GM21367 (cell line): Measurements from ENCODE around the gene DPH7.
A peak's percentile ranks its signal among the peaks of the same experiment; 100 is the strongest.
"Not testable (repeated sequence)": the region's sequence is repeated elsewhere in the genome, so short reads cannot be mapped to it uniquely, and the experiment has no call there.

Source experiments
- ATAC-seq: cut with Tn5 transposase; IDR thresholded peaks from one replicate; pipeline ENCODE4 v1.9.1; 2021; ENCODE audit not compliant: unreplicated experiment

DPH7 gene

DNA sequence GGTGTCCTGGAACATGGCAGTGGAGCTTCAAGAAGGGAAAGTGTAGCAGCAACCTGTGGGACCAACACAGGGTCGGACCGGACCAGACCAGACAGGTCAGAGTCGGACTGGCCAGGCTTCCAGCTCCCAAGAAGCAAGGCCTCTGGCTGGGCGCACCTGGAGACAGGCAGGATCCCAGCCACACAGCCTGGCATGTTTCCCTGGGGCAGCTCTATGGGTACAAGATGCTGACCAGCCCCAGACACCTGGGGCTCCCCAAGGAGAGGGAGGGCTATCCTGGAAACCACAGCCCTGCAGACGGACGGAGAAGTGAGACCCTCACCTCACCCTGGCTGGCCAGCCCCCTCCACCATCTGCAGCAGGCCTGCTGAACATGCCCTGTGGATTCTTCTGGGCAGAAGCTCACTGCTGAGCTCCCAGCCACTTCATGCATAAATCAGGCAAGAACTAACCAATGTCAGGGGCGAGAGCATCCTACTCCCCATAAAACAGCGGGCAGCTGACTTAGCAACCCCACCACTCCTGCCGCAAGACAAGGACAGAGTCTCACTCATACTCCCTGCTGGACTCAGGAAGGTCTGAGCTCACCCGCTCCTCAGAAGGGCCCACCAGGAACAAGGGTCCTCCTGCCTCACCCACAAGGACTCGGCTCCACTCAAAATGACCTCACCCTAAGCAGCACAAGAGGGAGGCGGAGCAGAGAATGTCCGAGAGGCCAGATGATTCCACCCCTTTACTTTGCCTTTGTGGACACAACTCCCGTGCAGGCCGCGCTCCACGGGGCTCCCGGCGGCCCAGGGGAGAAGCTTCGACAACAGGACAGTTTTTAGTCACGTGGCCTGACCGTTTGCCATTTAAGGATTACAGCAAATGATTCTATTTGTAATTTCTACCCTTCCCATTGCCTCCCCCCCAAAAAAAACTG, 2.9 kb upstream of the DPH7 start:
- no peak for ATAC-seq

DNA sequence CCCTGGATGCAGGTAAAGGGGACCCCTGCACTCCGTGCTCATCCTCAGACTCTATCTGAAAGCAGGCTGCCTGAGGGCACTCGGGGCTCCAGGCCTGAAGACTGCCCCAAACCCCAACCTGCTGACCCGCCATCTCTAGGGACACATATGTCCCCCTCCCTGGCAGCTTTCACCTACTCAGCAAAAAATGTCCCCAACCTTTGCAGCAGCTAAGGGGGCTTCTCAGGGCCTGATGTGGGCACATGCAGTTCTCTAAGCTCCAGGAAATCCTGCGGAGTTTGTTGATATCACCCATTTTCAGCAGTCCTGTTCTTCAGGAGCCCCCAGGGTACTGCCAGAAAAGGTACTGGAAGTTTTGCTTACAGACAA, 2.2 kb upstream of the DPH7 start:
- no peak for ATAC-seq

DNA sequence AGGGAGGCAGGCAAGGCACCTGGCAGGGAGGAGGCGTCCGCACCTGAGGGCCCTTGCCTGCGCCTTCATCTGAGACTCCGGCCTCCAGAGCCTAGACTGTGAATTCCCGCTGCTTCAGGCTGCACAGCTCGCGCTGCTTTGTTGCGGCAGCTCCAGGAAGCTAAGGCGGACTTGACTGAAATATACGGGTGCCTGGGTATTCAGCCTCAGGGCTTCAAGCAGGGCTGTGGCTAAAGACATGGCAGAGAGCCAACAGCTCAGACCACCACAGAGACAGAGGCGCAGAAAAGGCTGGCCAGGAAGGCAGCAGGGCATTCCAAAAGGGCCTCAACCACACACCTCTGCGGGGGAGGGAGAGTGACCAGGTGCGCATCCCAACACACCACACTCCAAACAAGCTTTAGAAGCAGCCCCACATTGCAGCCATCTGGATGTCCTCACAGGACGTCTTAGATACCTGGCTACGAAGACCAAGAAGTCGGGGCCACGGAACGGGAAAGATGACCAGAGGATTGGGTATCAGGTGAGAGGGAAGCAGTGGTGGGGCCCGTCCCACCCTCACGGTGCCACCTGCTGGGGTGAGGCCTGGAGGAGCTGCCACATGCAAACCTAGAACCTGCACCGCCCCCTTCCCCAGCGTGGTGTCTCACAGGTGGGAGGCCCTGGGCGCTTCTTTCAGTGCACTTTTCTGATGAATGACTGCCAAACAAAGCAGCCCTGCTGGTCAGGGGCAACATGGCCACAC, 1.7 kb upstream of the DPH7 start:
- no peak for ATAC-seq

DNA sequence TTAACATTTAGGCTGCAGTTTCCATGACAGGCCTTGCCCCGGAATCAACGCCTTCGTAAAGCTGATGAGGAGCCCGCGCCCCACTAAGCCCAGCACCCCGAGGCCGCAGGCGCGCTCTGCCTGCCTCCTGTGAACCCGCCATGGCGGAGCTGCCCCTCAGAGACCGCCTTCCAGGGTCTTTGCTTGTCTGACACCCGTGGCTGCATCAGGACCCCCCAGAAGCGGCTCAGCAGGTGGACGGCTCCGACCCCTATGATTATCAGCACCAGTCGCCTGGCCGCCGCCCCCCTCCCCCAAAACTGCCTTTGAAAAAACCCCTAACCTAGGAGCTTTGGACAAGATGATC, 507 bp upstream of the DPH7 start:
- ATAC-seq: no peak

DNA sequence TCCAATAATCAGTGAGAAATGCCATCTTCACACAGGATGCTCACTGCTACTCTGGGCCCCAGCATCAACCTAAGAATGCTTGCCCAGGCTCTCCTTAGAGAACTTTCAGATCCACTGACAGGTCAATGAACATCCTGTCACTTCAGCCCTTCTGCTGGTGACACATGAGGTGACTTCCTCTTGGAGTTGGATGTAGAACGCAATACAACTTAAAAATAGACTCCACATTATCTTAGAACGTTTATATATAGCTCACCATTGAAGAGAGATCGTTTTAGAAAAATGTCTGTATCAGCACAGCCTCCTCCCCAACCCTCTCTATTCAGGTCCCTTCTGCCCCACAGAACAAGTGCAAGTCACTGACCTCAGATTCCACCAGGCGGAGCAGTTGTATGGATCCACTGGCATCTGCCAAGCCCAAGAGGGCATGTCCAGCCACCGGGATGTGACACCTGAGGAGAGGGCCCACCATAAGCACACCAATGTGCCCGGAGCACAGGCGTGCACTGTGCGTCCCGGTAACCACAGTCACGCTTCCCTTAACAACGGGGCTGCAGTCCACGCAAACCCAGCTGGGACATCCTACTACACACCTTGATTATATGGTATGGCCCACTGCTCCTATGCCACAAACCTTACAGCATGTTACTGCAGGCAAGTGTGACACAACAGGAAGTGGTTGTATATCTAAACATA, 2.9 kb downstream of the DPH7 start:
- ATAC-seq: no peak

DNA sequence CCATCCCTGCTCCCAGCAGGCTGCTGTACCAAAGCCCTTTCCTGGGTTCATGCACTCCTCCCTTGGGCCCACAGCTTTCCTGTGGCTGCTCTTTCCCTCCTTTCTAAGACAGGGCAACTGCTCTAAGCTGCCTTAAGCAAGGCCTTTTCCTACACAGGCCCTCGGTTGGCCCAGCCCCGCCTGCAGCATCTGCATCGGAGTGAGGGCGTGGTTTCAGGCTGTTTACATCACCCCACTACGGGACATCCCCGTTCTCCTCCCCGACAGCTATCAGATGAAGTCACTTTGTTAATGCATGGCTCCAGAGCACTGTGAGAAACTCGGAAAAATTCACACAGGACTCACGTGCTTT, 3.4 kb downstream of the DPH7 start:
- no peak for ATAC-seq

DNA sequence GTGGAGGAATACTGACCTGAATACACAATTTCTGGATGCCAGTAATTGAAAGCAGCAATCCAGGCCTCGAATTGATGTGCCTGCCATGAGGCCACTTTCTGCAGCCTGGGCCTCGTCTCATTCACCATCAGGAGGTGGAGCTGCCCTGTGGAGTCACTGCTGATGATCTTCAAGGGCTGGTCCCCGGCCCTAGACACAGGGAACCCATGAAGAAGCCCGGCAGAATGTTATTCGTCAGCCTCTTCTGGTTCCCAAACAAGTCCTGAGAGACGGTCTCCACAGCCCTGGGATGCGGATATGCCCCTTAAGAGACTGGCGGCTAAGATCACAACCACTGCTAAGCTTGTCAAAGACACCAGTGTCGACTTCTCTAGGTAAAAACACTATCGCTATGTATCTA, 4.5 kb downstream of the DPH7 start:
- ATAC-seq: no peak

DNA sequence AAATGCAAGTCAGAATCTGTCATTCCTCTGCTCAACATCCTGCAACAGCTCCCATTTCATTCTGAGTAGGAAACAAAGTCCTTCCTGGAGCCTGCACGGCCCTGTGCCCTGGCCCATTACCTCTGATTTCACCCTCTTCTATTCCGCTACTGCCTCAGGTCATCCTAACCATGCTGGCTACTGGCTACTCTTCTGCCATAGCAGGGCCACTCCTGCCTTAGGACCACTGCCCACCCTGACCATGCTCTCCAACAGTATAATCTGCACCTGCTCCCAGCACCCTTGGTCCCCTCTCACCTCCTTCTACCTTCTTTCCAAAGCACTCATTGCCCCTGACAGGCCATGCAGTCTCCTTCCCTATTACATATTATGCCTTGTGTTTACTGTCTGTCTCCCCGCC, 8.2 kb downstream of the DPH7 start:
- ATAC-seq: no peak

DNA sequence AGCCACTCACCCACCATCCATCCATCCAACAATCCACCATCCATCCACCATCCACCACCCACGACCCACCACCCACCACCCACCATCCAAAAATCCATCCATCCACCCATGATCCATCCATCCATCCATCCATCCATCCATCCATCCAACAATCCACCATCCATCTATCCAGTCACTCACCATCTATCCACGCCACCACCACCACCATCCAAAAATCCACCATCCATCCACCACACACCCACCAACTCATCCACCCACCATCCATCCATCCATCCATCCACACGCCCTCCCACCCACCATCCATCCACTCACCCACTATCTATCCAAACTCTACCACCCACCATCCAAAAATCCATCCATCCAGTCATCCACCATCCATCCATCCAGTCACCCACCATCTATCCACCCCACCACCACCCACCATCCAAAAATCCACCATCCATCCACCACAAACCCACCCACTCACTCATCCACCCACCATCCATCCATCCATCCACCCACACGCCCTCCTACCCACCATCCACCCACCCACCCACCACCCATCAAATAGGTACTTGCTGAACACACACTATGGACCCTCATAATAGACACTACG, 9.0 kb downstream of the DPH7 start:
- no peak for ATAC-seq

DNA sequence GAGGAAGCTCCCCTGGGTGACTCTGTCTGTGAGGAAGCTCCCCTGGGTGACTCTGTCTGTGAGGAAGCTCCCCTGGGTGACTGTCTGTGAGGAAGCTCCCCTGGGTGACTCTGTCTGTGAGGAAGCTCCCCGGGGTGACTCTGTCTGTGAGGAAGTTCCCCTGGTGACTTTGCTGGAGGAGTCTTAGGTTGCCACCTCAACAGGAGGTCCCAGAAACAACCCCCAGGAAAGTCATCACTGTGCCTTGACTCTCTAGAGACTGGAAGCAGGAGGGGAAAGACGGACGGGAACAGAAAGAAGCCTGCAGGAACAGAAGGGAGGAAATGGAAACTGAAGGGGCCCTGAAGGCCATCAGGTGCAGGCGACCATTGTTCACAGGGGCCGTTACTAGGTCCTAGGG, 10.3 kb downstream of the DPH7 start:
- not testable (repeated sequence) for ATAC-seq

DNA sequence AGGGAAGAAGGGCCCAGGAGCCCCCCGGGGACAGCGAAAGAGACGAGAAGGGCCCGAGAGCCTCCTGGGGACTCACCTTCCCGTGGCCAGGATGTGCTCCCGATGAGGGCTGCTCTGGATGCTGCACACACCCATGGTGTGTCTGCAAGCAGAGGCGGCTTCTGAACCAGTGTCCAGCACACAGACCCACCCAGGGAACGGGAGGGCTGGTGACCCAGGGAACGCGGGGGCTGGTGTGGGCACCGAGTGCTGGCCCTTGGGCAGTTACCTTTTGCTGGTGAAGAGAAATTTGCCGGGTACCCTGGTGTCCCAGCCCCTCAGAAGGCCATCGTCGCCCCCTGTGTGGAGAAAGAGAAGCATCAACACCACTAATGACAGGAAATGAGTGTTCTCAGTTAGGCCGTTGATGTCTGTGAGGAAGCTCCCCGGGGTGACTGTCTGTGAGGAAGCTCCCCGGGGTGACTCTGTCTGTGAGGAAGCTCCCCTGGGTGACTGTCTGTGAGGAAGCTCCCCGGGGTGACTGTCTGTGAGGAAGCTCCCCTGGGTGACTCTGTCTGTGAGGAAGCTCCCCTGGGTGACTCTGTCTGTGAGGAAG, 13.8 kb downstream of the DPH7 start:
- no peak for ATAC-seq

DNA sequence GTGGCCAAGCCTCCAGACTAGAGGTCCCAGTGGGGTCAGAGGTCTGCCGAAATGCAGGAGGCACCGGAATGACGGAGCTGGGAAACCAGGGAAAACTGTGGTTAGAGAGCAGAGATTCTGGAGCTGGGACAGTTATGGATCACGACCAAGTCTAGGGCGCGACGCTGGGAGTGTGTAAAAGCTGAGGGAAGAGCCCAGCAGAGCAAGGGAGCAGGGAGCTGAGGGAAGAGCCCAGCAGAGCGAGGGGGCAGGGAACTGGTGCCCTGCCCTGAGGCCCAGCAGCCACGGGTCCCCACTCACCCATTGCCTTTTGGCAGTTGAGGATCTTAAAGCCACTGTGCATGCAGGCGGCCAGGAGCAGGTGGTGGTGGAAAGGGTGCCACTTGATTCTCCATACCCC, 14.6 kb downstream of the DPH7 start:
- no peak for ATAC-seq

DNA sequence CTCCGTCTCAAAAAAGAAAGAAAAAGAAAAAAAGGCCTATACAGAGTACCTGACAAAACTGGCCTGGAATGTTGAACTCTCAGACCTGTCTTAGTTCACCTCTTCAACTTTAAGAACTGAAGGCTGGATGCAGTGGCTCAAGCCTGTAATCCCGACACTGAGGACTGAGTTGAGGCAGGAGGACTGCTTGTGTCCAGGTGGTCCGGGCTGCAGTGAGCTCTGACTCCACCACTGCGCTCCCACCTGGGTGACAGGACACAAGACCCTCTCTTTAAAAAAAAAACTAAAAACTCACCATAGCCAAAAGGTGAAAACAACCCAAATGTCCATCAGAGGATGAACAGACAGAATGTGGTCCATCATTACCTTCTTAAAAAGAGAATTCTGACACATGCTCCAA, 20.6 kb downstream of the DPH7 start:
- no peak for ATAC-seq

DNA sequence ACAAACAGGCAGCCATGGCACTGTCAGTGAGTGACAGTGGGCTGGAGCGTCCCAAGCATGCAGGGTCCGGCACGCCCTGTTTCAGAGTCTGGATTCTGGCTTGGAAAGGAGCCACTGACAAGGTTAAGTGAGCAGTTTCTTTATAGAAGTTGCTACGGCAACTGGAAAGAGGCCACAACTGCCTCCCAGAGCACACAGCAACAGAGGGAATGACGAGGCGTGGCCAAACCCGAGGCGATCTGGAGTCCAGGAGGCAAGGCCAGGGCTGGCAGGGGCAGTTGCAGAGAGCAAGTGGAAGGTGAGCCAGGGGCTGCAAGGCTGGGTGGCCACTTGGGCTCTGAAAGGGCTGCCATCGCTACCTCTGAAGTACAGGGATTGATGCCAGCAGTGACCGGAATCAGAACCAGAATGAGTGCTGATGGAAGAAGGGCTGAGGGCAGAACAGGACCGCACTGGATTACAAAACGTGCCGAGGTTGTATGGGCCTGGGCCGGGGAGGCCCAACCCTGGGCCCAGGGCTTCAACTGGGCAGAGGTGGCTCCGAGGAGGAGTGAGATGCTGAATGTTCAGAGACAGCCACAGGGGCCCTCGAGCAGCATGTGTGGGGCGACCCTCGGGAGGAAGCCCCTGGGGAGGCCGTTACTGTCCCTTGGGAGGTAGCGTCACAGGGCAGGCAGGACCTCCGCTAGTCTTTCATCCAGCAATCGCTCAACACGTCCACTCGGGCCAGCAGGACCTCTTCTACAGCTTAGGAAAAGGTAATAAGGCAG, 22.5 kb downstream of the DPH7 start:
- no peak for ATAC-seq

DNA sequence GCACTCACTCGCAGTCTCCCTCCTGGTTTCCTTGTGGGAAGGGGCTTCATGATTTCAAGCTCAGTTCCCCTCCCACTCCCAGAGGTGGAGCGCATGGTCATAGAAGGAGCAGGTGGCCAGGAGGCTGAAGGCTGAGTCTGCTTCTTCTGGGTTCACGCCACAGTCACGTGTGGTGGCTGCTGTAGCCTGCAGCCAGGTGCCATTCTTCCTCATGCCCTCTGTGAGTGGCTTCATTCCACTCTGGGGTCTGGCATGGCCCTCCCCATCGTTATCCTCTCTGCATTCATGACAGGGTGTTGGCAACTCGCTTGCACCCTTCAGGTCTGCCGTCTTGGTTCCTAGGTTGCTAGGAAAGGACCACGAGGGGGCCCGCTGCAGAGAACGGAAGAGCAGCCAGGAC, 23.5 kb downstream of the DPH7 start:
- no peak for ATAC-seq

DNA sequence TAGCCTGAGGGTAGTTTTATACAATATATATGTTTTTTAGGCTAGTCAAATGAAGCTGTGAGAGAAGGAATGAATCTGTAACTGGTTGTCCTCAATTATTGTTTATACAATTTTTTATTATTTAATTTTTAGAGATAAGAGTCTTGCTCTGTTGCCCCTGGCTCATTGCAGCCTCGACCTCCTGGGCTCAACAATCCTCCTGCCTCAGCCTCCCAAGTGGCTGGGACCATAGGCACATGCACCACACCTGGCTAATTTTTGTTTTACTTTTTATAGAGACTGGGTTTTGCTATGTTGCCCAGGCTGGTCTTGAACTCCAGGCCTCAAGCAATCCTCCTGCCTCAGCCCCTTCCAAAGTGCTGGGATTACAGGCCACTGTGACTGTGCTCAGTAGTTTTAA, 24.4 kb downstream of the DPH7 start:
- no peak for ATAC-seq

DNA sequence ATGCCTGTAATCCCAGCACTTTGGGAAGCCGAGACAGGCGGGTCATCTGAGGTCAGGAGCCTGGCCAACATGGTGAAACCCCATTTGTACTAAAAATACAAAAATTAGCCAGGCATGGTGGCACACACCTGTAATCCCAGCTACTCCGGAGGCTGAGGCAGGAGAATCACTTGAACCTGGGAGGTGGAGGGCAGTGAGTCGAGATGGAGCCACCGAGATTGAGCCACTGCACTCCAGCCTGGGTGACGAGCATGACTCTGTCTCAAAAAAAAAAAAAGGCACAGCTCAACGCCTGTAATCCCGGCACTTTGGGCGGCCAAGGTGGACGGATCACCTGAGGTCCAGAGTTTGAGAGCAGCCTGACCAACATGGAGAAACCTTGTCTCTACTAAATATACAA, 25.1 kb downstream of the DPH7 start:
- ATAC-seq: not testable (repeated sequence)

DNA sequence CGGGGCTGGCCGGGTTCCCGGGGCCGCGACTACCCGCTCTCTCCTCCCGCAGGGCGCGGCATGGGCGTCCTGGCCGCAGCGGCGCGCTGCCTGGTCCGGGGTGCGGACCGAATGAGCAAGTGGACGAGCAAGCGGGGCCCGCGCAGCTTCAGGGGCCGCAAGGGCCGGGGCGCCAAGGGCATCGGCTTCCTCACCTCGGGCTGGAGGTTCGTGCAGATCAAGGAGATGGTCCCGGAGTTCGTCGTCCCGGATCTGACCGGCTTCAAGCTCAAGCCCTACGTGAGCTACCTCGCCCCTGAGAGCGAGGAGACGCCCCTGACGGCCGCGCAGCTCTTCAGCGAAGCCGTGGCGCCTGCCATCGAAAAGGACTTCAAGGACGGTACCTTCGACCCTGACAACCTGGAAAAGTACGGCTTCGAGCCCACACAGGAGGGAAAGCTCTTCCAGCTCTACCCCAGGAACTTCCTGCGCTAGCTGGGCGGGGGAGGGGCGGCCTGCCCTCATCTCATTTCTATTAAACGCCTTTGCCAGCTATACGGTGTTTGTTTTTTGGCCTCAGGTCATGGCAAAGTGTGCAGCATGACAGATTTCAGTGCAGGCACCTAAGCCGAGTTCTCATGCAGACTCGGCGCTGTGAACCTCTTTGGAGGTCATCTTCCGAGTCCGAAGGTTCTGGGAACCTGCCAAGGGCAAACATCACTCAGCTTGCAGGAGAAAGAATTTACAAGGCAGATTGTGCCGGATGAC, 26.5 kb downstream of the DPH7 start:
- peak; percentile 7 for ATAC-seq

DNA sequence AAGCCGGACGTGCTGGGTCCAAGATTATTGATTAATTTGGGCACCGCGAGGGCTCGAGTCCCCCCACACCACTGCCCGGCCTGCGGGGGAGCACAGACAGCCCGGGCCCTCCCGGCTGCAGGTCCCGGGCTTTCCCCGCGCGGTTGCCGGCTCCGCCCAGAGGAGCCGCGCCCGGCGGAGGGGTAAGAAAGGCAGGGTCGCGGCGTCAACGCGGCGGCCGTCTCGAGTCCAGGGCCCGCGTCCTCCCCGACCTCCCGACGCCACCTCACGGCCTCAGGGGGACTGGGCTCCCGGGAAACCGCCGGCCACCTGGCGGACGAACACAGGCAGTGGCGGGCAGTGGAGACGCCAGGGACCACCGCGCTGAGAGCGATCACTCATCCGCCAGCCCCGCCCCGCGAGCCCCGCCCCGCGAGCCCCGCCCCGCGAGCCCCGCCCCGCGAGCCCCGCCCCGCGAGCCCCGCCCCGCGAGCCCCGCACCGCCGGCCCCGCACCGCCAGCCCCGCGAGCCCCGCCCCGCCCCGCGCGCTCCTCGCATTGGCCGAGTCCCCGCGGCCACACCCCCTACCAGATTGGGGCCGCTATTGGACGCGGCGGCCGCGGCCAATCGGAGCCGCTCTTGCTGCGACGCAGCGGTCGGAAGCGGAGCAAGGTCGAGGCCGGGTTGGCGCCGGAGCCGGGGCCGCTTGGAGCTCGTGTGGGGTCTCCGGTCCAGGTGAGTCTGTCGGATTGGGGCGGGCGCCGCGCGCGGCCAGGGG, 27.3 kb downstream of the DPH7 start, which contains the start of gene MRPL41:
Gene MRPL41 (plus strand): TSS at position 616 of the 758 bp plus-strand sequence. CDS start 203 bp downstream, outside the sequence.
- peak; percentile 66 for ATAC-seq
